GM12875 (cell line): ENCODE measurements around the gene LRP1B.

Experiments
- H3K4me3 ChIP-seq: one replicate; pipeline ENCODE4 v1.5.1; 2011; ENCODE audit warnings: low read depth, low read length, control low read depth
- CTCF ChIP-seq: IDR thresholded peaks from 2 replicates; pipeline ENCODE4 v1.5.1; 2011; ENCODE audit warnings: low read depth, mild to moderate bottlenecking, control low read depth, inconsistent platforms, low read length, moderate library complexity, borderline replicate concordance; ENCODE audit not compliant: insufficient read depth

LRP1B gene

GRCh38 chr2:141620372-141620771 is 510.4 kb downstream of the LRP1B start:
- TF ChIP-seq CTCF: no peak
- no peak overlapping the region for H3K4me3 ChIP-seq

GRCh38 chr2:141618457-141618856 is 512.4 kb downstream of the LRP1B start:
- no peak overlapping the region for H3K4me3 ChIP-seq
- TF ChIP-seq CTCF: no peak

- no peak for TF ChIP-seq CTCF
- H3K4me3 ChIP-seq: no peak overlapping the region
Observed at GRCh38 chr2:141611981-141612380, 518.8 kb downstream of the LRP1B start.

GRCh38 chr2:141611176-141611571 is 519.6 kb downstream of the LRP1B start:
- TF ChIP-seq CTCF: no peak
- H3K4me3 ChIP-seq: no peak overlapping the region

- TF ChIP-seq CTCF: no peak
- no peak overlapping the region for H3K4me3 ChIP-seq
Observed at GRCh38 chr2:141610564-141611175, 520.1 kb downstream of the LRP1B start.

GRCh38 chr2:141605163-141605562 is 525.7 kb downstream of the LRP1B start:
- no peak for TF ChIP-seq CTCF
- no peak overlapping the region for H3K4me3 ChIP-seq

GRCh38 chr2:141601511-141602152 is 529.2 kb downstream of the LRP1B start:
- no peak overlapping the region for H3K4me3 ChIP-seq
- TF ChIP-seq CTCF: no peak
